Measurements from ENCODE around the gene PBX1.
"Not testable (repeated sequence)": the region's sequence is repeated elsewhere in the genome, so short reads cannot be mapped to it uniquely, and the experiment has no call there.

The PBX1 gene

GRCh38 chr1:164640686-164641352, 81.8 kb downstream of the PBX1 start:
- no peak for DNase-seq (ENCODE audit: low read depth)

DNA sequence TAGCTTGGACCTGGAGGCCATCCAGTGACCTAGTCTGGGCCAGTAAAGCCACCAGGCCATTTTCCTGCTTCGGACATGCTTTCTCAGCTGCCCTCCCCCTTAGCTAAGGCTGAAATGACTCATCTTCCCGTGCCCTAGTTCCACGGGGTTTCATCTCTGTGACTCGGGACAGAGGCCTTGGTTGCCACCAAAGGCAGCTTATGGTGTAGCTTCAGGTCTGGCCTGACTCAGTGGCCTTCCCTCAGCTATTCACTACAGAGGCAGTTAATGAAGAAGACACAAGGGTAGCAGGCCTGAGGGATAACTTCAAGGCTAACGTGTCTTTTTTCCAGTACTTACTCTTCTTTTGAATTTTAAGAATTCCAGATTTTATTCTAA, 82.4 kb downstream of the PBX1 start:
- DNase-seq (ENCODE audit: low read depth) = no peak

GRCh38 chr1:164643018-164643417, 84.0 kb downstream of the PBX1 start:
- DNase-seq (ENCODE audit: low read depth) = no peak

DNA sequence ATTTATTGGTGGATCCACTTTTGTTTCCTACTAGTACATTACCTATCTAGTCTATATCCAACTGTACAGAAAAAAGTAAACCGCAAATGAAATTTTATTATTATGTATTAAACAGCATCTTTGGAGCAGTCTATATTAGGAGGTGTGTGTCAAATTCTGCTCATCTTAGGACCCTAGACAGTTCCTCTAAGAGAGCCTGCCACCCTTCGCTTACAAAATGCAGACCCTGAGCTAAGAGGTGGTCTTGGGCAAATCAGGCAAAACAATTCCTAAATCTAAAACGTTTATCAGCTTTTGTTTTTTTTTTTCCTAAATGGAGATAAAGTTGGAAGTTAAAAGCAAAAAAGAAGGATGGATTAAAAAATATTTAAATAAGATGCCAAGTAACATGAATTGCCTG, 85.3 kb downstream of the PBX1 start:
- no peak for DNase-seq (ENCODE audit: low read depth)

GRCh38 chr1:164644774-164645644, 86.0 kb downstream of the PBX1 start:
- DNase-seq (ENCODE audit: low read depth) = no peak

DNA sequence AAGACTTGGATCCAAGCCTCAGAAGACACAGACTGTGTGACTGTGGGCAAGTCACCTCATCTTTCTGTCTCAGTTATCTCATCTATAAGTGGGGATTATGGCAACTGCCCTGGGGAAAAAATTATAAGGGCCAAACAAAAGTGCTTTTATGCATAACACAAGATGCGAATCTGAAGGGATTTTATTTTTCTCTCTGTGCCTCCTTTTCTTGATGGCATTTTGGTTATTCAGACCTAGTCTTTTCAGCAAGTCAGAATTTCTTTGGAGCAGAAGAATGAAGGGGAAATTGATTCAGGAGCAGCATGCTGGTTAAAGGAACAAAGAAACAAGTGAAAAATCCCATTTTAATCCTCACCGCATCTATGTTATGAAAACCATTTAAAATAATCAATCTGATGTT, 86.9 kb downstream of the PBX1 start:
- DNase-seq (ENCODE audit: low read depth) = no peak

DNA sequence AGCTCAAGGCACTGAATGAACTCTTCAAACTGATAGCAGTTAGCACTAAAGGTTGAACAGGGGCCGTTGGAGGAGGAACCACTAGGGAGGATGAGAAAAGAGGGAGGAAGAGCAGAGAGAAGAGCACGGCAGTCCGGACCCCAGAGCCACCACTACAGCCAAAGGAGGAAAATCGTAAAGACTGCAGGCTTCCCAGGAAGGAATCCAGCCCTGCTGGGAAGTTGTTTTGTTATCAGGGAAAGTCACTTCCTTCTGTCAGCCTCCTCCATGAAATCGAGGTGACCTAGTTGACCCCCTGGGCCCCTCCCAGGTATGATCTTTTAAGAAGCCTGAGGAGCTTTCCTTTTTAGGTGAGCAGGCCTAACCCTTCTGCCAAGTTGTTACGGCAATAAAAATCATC, 88.2 kb downstream of the PBX1 start:
- no peak for DNase-seq (ENCODE audit: low read depth)

GRCh38 chr1:164648636-164649035, 89.7 kb downstream of the PBX1 start:
- DNase-seq (ENCODE audit: low read depth) = no peak

- DNase-seq (ENCODE audit: low read depth) = no peak
Observed at GRCh38 chr1:164649146-164649545, 90.2 kb downstream of the PBX1 start.

- DNase-seq (ENCODE audit: low read depth) = no peak
Observed at GRCh38 chr1:164650531-164650930, 91.5 kb downstream of the PBX1 start.

- no peak for DNase-seq (ENCODE audit: low read depth)
Observed at GRCh38 chr1:164651351-164651951, 92.5 kb downstream of the PBX1 start.

- DNase-seq (ENCODE audit: low read depth) = not testable (repeated sequence)
Observed at GRCh38 chr1:164652969-164653368, 94.0 kb downstream of the PBX1 start.

DNA sequence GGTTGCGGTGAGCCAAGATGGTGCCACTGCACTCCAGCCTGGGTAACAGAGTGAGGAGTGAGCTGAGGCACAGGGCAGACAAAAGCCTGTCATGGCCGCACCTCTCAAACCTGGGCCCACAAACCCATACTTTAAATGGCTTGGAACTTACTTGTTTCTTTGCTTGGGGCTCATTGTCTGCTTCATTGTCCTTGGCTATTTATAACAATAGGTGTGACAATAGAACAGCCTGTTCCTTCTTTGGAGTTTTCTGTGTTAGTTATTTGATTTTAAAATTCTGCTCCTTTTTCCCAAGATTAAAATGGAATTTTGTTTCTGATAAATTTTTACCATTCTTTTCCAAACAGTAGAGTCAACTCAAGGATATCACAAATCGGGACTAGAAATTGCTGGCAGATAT, 94.7 kb downstream of the PBX1 start:
- no peak for DNase-seq (ENCODE audit: low read depth)

DNA sequence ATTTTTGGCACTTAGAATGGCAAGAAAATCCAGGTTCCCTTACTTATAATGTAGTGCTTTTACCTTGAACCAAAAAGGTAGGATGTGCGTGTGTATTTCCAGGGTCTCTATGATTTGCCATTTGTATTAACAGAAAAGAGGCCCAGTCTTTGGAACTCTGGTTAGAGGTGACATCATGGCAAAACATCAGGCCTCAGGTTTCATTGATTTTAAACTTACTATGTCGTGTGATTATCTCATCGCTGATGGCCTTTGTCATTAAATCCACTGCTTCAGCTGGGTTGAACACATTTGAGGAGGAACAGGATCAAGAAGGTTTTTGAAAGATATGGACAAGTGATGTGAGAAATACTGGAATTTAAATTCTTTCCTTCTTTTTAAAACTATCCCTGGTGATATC, 95.2 kb downstream of the PBX1 start:
- no peak for DNase-seq (ENCODE audit: low read depth)

- DNase-seq (ENCODE audit: low read depth) = no peak
Observed at GRCh38 chr1:164658864-164659263, 99.9 kb downstream of the PBX1 start.

DNA sequence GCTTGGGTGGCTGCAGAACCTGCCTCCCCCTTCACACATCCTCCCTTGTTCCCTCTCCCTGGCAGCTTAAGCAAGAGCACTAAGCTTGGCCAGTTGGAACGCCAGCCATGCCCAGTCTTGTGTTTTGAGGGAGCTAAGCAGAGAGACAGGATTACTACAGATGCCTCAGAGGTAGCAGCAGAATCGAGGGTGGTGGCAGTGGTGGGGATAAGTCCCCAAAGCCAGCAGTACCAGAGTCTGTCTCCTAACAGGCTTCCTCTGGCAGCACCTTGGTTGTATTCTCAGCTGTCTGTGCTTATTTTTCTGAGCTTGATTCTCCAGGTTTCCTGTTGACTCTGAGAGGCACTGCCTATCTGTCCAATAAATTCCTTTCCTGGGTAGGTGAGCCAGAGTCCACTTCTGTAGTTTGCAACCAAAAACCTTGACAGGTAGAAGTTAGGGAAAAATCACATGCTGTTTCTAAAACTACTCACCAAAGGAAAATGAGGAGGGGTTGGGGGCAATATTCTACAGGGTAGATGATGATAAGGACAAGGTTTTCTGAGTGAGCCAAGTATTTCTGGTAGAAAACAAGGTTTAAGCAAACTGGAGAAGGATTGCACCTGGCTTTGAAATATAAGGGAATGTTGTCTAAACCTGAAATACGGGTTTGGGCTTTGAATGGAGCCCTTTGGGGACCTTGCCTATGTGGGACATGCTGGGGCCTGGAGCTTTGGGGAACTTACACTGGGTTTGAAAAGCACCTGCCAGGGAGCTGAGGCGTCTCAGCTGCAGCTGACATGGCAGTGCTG, 100.8 kb downstream of the PBX1 start:
- DNase-seq (ENCODE audit: low read depth) = no peak

DNA sequence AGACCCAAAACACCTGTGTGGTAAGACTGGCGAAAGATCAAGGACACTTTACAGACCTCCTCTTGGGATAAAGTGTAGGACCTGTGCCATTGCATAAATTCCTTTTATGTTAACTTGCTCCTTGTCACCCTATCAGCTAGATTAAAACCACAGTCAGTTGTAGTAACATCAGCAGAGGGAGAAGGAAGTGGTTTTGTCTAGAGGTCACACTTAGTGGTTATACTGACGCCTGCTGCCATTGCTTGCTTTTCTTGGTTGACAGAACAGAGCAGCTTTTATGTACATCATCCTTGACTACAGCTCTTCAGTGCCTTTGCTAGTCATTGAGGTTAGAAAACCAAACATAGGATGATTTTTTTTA, 101.4 kb downstream of the PBX1 start:
- DNase-seq (ENCODE audit: low read depth) = no peak

GRCh38 chr1:164660775-164661174, 101.8 kb downstream of the PBX1 start:
- no peak for DNase-seq (ENCODE audit: low read depth)

DNA sequence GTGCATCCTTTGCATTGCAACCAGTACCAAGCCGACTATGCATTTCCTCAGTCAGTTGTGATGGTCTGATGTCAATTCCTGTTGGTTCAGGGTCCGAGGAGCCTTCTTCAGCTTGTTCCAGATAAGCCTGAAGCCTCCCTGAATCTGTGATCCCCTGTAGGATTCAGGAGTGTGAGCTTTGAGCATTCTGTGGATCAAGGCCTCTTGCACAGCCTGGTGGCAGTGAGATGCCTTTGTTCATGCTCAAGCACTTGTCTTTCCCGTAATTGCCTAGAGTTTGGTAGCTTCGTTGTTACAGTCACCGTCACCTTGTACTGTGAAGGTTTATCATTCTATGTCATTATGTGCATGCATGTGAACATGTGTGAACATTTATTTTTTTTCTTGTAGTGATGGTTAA, 103.5 kb downstream of the PBX1 start:
- DNase-seq (ENCODE audit: low read depth) = no peak

- no peak for DNase-seq (ENCODE audit: low read depth)
Observed at GRCh38 chr1:164662955-164663354, 104.0 kb downstream of the PBX1 start.

- DNase-seq (ENCODE audit: low read depth) = no peak
Observed at GRCh38 chr1:164664127-164664526, 105.1 kb downstream of the PBX1 start.

DNA sequence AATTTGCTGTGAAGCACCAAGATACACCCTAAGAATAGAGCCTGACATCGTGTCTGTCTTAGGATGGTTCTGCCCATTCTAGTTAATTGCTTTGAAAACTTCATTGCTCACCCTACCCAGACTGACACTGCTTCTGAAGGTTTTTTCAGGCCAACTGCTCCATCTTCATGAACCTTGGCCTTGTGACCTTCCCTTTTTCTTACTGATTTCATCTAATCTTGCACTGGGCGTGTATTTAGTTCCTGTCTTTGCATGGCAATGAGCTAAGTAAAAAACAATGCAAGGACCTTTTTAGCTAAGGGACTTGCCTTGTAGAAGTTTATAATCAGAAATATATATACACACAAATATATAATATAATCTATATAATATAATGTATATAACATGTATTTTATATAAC, 108.0 kb downstream of the PBX1 start:
- no peak for DNase-seq (ENCODE audit: low read depth)

- no peak for DNase-seq (ENCODE audit: low read depth)
Observed at GRCh38 chr1:164667600-164667999, 108.6 kb downstream of the PBX1 start.
